Upper lobe of left lung (tissue), 6 donors: ENCODE results near the gene IL12RB2. TPM values are rescaled to one million over a fixed set of nuclear protein-coding genes. Genes with fewer than 3 reads are reported as not detected.

Source experiments
- ATAC-seq, 2 donors: fragments of 200-7000 bp; cut with Tn5 transposase; one replicate each; pipeline ENCODE4 v1.9.1; 2022; ENCODE audit warnings: mild to moderate bottlenecking in 2 of 2, moderate library complexity in 2 of 2; ENCODE audit not compliant: low FRiP score in 2 of 2
- DNase-seq, 2 donors: peaks; one replicate each; pipeline ENCODE4 v3.0.0-alpha.2; 2019 to 2020
- H3K27ac ChIP-seq, 4 donors: fragments of 200-600 bp; sonication (generic); one replicate each; pipeline ENCODE4 v1.5.1; 2016 to 2019
- H3K27me3 ChIP-seq, 4 donors: fragments of 200-600 bp; sonication (generic); one replicate each; pipeline ENCODE4 v1.5.1; 2017 to 2019
- H3K36me3 ChIP-seq, 4 donors: fragments of 200-600 bp; sonication (generic); one replicate each; pipeline ENCODE4 v1.5.1; 2016 to 2019
- H3K4me1 ChIP-seq, 4 donors: fragments of 200-600 bp; sonication (generic); one replicate each; pipeline ENCODE4 v1.5.1; 2018 to 2019
- H3K4me3 ChIP-seq, 4 donors: fragments of 200-600 bp; sonication (generic); one replicate each; pipeline ENCODE4 v1.5.1; 2017 to 2019; ENCODE audit warnings: mild to moderate bottlenecking in 2 of 4, moderate library complexity in 1 of 4
- H3K9me3 ChIP-seq, 4 donors: fragments of 200-600 bp; sonication (generic); one replicate each; pipeline ENCODE4 v1.5.1; 2018 to 2019
- EP300 ChIP-seq, 4 donors: sonication (generic); formaldehyde crosslinking; IDR thresholded peaks; one replicate each; pipeline ENCODE4 v1.5.1; 2017; ENCODE audit warnings: antibody characterized with exemption in 4 of 4, control low read depth in 2 of 4
- POLR2A ChIP-seq, 4 donors: fragments of 450-650 bp; IDR thresholded peaks; one replicate each; pipeline ENCODE4 v1.5.1; 2016 to 2017; ENCODE audit warnings: antibody characterized with exemption in 4 of 4, mild to moderate bottlenecking in 2 of 4
- POLR2AphosphoS5 ChIP-seq, 2 donors: sonication (generic); formaldehyde crosslinking; IDR thresholded peaks; one replicate each; pipeline ENCODE4 v1.5.1; 2017; ENCODE audit warnings: antibody characterized with exemption in 2 of 2
- WGBS, 2 donors: methylation state at CpG; one replicate each; pipeline ENCODE4 v1.1.5; 2017 to 2018; 5-methylcytosine and 5-hydroxymethylcytosine counted together
- total RNA-seq, 6 donors: library from RNA; depleted of rRNA in 4 of 6; stranded (reverse); fragments of >200 nt in 4 of 6; gene quantifications; one replicate each; pipeline versions ENCODE4 v1.1.0 to v1.2.1, GENCODE V29; 2016 to 2021
- TF ChIP-seq, protein P1 (sequence below), 6 experiments: fragments of 450-650 bp in 4 of 6; fragments of 200-600 bp in 2 of 6; sonication (generic) in 2 of 6; IDR thresholded peaks; one replicate each; pipeline ENCODE4 v1.5.1; 2016 to 2019; ENCODE audit warnings: antibody characterized with exemption in 6 of 6
- donor health status: DM: no; HTN: no; CAD: no; lungs with moderate emphysema.
- donor health status: DM: no; HTN: yes; CAD: no; lungs with severe emphysema.

The IL12RB2 gene
- total RNA-seq, 6 donors from 2014 or later: 0.33 to 1.6 (median 0.74) TPM; not detected in 1

DNA sequence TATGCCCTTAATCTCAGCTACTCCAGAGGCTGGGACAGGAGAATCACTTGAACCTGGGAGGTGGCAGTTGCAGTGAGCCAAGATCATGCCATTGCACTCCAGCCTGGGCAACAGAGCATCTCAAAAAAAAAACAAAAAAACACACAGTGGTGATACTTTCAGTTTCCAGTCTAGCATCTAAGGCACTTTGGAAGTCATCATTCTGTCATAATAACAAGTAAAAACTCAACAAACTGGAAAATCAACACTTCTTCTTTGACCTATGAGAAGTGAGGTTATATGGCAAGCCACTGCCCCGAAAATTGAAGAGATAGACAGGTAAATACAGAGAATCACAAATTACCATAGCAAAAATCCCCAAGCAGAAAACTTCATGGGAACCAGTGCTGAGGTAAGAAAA lies 51.9 kb downstream of the IL12RB2 start:
- TF ChIP-seq POLR2A (IDR thresholded peaks at IDR 0.05) (no peak), EP300 (IDR thresholded peaks at IDR 0.05) (no peak), POLR2AphosphoS5 (IDR thresholded peaks at IDR 0.05) (no peak)
- TF ChIP-seq, protein P1, sequence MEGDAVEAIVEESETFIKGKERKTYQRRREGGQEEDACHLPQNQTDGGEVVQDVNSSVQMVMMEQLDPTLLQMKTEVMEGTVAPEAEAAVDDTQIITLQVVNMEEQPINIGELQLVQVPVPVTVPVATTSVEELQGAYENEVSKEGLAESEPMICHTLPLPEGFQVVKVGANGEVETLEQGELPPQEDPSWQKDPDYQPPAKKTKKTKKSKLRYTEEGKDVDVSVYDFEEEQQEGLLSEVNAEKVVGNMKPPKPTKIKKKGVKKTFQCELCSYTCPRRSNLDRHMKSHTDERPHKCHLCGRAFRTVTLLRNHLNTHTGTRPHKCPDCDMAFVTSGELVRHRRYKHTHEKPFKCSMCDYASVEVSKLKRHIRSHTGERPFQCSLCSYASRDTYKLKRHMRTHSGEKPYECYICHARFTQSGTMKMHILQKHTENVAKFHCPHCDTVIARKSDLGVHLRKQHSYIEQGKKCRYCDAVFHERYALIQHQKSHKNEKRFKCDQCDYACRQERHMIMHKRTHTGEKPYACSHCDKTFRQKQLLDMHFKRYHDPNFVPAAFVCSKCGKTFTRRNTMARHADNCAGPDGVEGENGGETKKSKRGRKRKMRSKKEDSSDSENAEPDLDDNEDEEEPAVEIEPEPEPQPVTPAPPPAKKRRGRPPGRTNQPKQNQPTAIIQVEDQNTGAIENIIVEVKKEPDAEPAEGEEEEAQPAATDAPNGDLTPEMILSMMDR (IDR thresholded peaks at IDR 0.05): no peak
- Histone ChIP-seq H3K27me3 (no peaks in the 10 kb centered on the region), H3K4me1 (peaks cover 0 to 2% (median 0%) of the 10 kb centered on the region in 4 donors), H3K4me3 (no peak overlapping the region), H3K9me3 (no peaks in the 10 kb centered on the region), H3K27ac (no peak overlapping the region), H3K36me3 (no peaks in the 10 kb centered on the region)
- WGBS, 2 donors: 35 to 86% methylated on average over 1 of the region's 1 CpG
- no peak for ATAC-seq
- no peak for DNase-seq

DNA sequence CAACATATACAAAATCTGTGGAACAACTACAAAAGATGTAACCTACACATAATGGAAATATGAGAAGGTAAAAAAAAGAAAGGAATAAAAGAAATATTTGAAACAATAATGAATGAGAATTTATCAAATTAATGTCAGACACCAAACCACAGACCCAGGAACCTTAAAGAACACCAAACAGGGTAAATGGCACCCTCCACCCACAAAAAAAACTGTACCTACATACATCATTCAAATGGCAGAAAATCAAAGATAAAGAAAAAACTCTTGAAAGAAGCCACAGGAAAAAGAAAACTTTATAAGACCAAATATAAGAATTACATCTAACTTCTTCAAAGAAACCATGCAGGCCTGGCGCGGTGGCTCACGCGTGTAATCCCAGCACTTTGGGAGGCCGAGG lies 54.0 kb downstream of the IL12RB2 start:
- peak in 1 of 2 donors; percentile 24 for DNase-seq
- no peaks in the 10 kb centered on the region for H3K36me3 ChIP-seq

DNA sequence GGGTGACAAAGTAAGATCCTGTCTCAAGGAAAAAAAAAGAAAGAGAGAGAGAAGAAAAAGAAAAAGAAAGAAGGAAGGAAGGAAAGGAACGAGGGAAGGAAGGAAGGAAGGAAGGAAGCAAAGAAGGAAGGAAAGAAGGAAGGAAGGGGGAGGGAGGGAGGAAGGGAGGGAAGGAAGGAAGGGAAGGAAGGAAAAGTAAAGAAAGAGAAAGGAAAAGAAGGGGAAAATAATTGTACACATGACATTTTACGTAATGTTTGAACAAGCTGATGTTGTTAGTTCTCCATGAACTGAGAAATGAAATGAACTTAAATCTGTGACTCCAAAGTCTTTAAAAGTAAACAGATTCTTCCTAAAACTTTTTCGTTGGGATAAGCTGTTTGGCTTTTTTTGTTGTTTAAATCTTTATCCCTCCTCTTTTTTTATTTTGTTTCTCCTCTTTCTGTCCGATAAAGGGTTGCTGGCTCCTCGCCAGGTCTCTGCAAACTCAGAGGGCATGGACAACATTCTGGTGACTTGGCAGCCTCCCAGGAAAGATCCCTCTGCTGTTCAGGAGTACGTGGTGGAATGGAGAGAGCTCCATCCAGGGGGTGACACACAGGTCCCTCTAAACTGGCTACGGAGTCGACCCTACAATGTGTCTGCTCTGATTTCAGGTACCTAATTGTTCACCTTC lies 59.8 kb downstream of the IL12RB2 start:
- TF ChIP-seq POLR2AphosphoS5 (IDR thresholded peaks at IDR 0.05) (no peak), EP300 (IDR thresholded peaks at IDR 0.05) (no peak), POLR2A (IDR thresholded peaks at IDR 0.05) (no peak)
- TF ChIP-seq, protein P1 (IDR thresholded peaks at IDR 0.05): no peak
- 46 to 55% methylated on average over 8 of the region's 8 CpGs for WGBS, 2 donors

More for the DNA sequence above, 54.0 kb downstream of the IL12RB2 start:
- H3K27me3 ChIP-seq: no peaks in the 10 kb centered on the region
- WGBS, 2 donors: 94 to 95% methylated on average over 5 of the region's 5 CpGs
- ATAC-seq: no peak
- no peaks in the 10 kb centered on the region for H3K9me3 ChIP-seq
- TF ChIP-seq POLR2AphosphoS5 (IDR thresholded peaks at IDR 0.05) (no peak), POLR2A (IDR thresholded peaks at IDR 0.05) (no peak)
- TF ChIP-seq, protein P1 (IDR thresholded peaks at IDR 0.05): no peak
- no peaks in the 10 kb centered on the region for H3K4me1 ChIP-seq
- H3K4me3 ChIP-seq: no peak overlapping the region
- H3K27ac ChIP-seq: no peak overlapping the region

DNA sequence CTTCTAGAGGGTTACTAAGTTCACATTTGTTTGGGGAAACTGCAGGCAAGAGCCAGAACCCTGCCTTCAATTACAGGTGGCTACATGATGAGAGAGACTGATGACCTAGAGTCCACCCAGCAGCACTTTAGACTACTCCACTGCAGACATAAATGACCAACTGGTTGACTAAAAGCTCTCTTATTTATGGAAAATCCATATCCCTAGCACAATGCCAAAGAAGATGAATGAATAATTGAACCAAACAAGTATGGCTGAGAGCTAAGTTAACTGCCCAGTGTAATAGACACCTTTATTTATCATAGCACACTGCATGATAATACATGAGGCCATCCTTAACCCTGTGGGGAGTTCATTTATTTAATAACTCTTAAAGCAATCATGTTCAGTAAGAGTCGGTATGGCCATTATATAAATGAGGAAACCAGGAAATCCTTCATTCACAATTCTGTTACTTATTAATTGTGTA lies 60.4 kb downstream of the IL12RB2 start:
- Histone ChIP-seq H3K27ac (no peak overlapping the region), H3K4me1 (no peaks in the 10 kb centered on the region), H3K27me3 (no peaks in the 10 kb centered on the region), H3K9me3 (no peaks in the 10 kb centered on the region), H3K4me3 (no peak overlapping the region), H3K36me3 (no peaks in the 10 kb centered on the region)
- WGBS, 2 donors: 74 to 75% methylated on average over 1 of the region's 1 CpG
- DNase-seq (no peak), ATAC-seq (no peak)
- TF ChIP-seq EP300 (IDR thresholded peaks at IDR 0.05) (no peak), POLR2AphosphoS5 (IDR thresholded peaks at IDR 0.05) (no peak), POLR2A (IDR thresholded peaks at IDR 0.05) (no peak)
- TF ChIP-seq, protein P1 (IDR thresholded peaks at IDR 0.05): no peak

More for the DNA sequence above, 59.8 kb downstream of the IL12RB2 start:
- Histone ChIP-seq H3K27ac (no peak overlapping the region), H3K27me3 (no peaks in the 10 kb centered on the region), H3K4me1 (no peaks in the 10 kb centered on the region), H3K4me3 (no peak overlapping the region), H3K36me3 (no peaks in the 10 kb centered on the region), H3K9me3 (no peaks in the 10 kb centered on the region)
- ATAC-seq: no peak
- peak in 1 of 2 donors; percentile 28 for DNase-seq

DNA sequence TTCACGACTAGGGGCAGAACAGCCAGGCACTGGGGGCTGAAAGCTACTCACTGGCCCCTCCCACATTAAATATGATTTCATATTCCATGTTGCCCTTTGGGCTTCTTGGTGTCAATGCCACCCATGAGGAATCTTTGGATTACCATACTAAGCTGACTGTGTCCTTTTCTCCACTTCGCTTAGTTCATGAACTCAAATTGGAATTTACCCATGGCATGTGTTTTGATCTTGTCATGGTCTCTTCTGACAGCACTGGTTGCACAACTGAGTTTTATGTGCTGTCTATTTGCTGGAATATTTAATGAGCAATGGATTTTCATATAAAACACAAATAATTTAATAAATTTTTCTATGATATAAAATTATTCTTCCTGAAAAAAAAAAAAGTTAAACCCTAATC lies 63.4 kb downstream of the IL12RB2 start:
- 84 to 97% methylated on average over 2 of the region's 2 CpGs for WGBS, 2 donors
- H3K9me3 ChIP-seq: no peaks in the 10 kb centered on the region
- no peak for ATAC-seq
- no peak overlapping the region for H3K4me3 ChIP-seq
- no peak overlapping the region for H3K27ac ChIP-seq
- H3K27me3 ChIP-seq: no peaks in the 10 kb centered on the region
- H3K4me1 ChIP-seq: no peaks in the 10 kb centered on the region
- DNase-seq: no peak
- no peak for TF ChIP-seq EP300 (IDR thresholded peaks at IDR 0.05)
- TF ChIP-seq POLR2AphosphoS5 (IDR thresholded peaks at IDR 0.05): no peak
- no peak for TF ChIP-seq POLR2A (IDR thresholded peaks at IDR 0.05)
- TF ChIP-seq, protein P1 (IDR thresholded peaks at IDR 0.05): no peak
- H3K36me3 ChIP-seq: no peaks in the 10 kb centered on the region
